Heart left ventricle (tissue), 16 donors: ENCODE results near the gene ADCY7. TPM values are rescaled to one million over a fixed set of nuclear protein-coding genes. Genes with fewer than 3 reads are reported as not detected.

Experiments
- ATAC-seq, 4 donors: fragments of 200-7000 bp; cut with Tn5 transposase; one replicate each; pipeline ENCODE4 v1.9.1; 2020 to 2022; ENCODE audit warnings: moderate library complexity in 4 of 4, mild to moderate bottlenecking in 3 of 4, moderate number of reproducible peaks in 1 of 4
- DNase-seq, 5 donors: peaks; one replicate each; pipeline ENCODE4 v3.0.0-alpha.2; 2020
- H3K27ac ChIP-seq, 12 donors: fragments of 200-600 bp; sonication (generic) in 4 of 12; one replicate each; pipeline versions ENCODE4 v1.5.0 to v1.8.0; 2016 to 2022; ENCODE audit warnings: mild to moderate bottlenecking in 2 of 12
- H3K27me3 ChIP-seq, 9 donors: fragments of 200-600 bp; sonication (generic) in 2 of 9; one replicate each; pipeline versions ENCODE4 v1.5.1 to v1.8.0; 2016 to 2022; ENCODE audit warnings: mild to moderate bottlenecking in 3 of 9
- H3K36me3 ChIP-seq, 9 donors: fragments of 200-600 bp; sonication (generic) in 2 of 9; one replicate each; pipeline versions ENCODE4 v1.5.0 to v1.8.0; 2018 to 2022; ENCODE audit warnings: mild to moderate bottlenecking in 2 of 9
- H3K4me1 ChIP-seq, 12 donors: fragments of 200-600 bp; sonication (generic) in 4 of 12; one replicate each; pipeline versions ENCODE4 v1.5.0 to v1.8.0; 2016 to 2022; ENCODE audit warnings: mild to moderate bottlenecking in 3 of 12
- H3K4me3 ChIP-seq, 12 donors: fragments of 200-600 bp; sonication (generic) in 4 of 12; one replicate each; pipeline versions ENCODE4 v1.5.0 to v1.8.0; 2017 to 2022; ENCODE audit warnings: mild to moderate bottlenecking in 9 of 12, moderate library complexity in 4 of 12
- H3K9me3 ChIP-seq, 12 donors: fragments of 200-600 bp; sonication (generic) in 4 of 12; one replicate each; pipeline versions ENCODE4 v1.5.0 to v1.8.0; 2016 to 2022; ENCODE audit warnings: mild to moderate bottlenecking in 1 of 12
- CTCF ChIP-seq, 12 donors: fragments of 200-600 bp; sonication (generic) in 4 of 12; IDR thresholded peaks; one replicate each; pipeline versions ENCODE4 v1.5.0 to v1.8.0; 2018 to 2022; ENCODE audit warnings: antibody characterized with exemption in 12 of 12, mild to moderate bottlenecking in 5 of 12
- POLR2A ChIP-seq, 2 donors: fragments of 450-650 bp; IDR thresholded peaks; one replicate each; pipeline ENCODE4 v1.6.1; 2017; ENCODE audit warnings: antibody characterized with exemption in 2 of 2, mild to moderate bottlenecking in 2 of 2, moderate library complexity in 2 of 2
- WGBS, 4 donors: extraction: QIAGEN DNeasy Blood & Tissue Kit in 2 of 4; methylation state at CpG; one replicate each; pipeline versions ENCODE4 v1.1.5 to v1.1.7; 2013 to 2018; 5-methylcytosine and 5-hydroxymethylcytosine counted together
- intact Hi-C, 10 donors: fragments of 100-400 bp; cut with DNase I; formaldehyde crosslinking; loops; one replicate each; pipeline versions ENCODE4 v1.11.1 to v1.14.2; 2022
- polyA plus RNA-seq, 2 donors: library from polyadenylated mRNA; stranded (reverse); fragments of 200-250 nt; gene quantifications; one replicate each; pipeline ENCODE4 v1.2.3, GENCODE V29; 2013
- total RNA-seq, 9 donors: library from RNA; depleted of rRNA in 2 of 9; stranded (reverse); fragments of >200 nt in 2 of 9; fragmentation: NEBNext Ultra II Directional in 3 of 9; extraction: Animal tissue kit (Norgen Biotek cat#: 25700) in 3 of 9; gene quantifications; one replicate each; pipeline versions ENCODE4 v1.1.0 to v1.2.4, GENCODE V29; 2016 to 2023
- donor health status: ischemic (EF 13 %, LVEDD 7.1; RV severe dilation, severe dysfunction).
- donor health status: healthy with polysubstance abuse.
- donor health status: DM: no; HTN: yes; CAD: no.
- donor health status: DM: no; HTN: no; CAD: no.
- donor health status: ischemic (EF 25% LVEDD 6.9; RV normal size, moderate dysfunction).
- donor health status: ischemic (EF 25% LVEDD 5.7; RV mildly dilated, moderate dysfunction).
- donor health status: healthy.
- donor health status: DM: yes; HTN: yes; CAD: no.
- donor health status: ischemic (EF 35%, LVEDD 5.7; RV mildly dilated, moderate dysfunction).
- donor health status: nonischemic (EF 11% LVEDD 7.7; RV severe dilation, severe dysfunction).
- donor health status: DM: yes; HTN: yes; CAD: no.
- donor health status: PGD.
- donor health status: ischemic (EF 29% LVEDD 5.4; RV normal size, mild dysfunction).
- donor health status: nonischemic (EF 23%, LVEDD 6.1; RV moderate dilation, normal function).

The ADCY7 gene
- total and polyA plus RNA-seq, 11 donors = 3.2 to 46.7 (median 5.3) TPM

- no peaks in the 10 kb centered on the region for H3K27me3 ChIP-seq
- DNase-seq (peak in 1 of 5 donors; percentile 9), ATAC-seq (no peak)
- peaks cover 0 to 82% (median 1%) of the 10 kb centered on the region in 12 donors for H3K4me1 ChIP-seq
- peak overlapping the region in 2 of 12 donors; percentile 60 to 67 for H3K4me3 ChIP-seq
- 86 to 97% (median 90%) methylated on average over 5 of the region's 5 CpGs for WGBS, 4 donors
- no peaks in the 10 kb centered on the region for H3K36me3 ChIP-seq
- TF ChIP-seq POLR2A (IDR thresholded peaks at IDR 0.05) (no peak), CTCF (IDR thresholded peaks at IDR 0.05) (no peak)
- H3K9me3 ChIP-seq = no peaks in the 10 kb centered on the region
- peak overlapping the region in 1 of 12 donors; percentile 90 for H3K27ac ChIP-seq
- intact Hi-C loops = loop anchor here in 1 of 10 donors (10.0 kb wide), 1 partner anchor 46 kb away; no protein-coding TSS in a partner anchor
Observed at GRCh38 chr16:50268352-50268751, 2.0 kb downstream of the ADCY7 start.

GRCh38 chr16:50269061-50269705 lies 2.8 kb downstream of the ADCY7 start:
- TF ChIP-seq CTCF (IDR thresholded peaks at IDR 0.05) (no peak), POLR2A (IDR thresholded peaks at IDR 0.05) (no peak)
- Histone ChIP-seq H3K36me3 (no peaks in the 10 kb centered on the region), H3K4me1 (peaks cover 0 to 87% (median 1%) of the 10 kb centered on the region in 12 donors), H3K27me3 (no peaks in the 10 kb centered on the region), H3K9me3 (no peaks in the 10 kb centered on the region), H3K4me3 (no peak overlapping the region), H3K27ac (no peak overlapping the region)
- intact Hi-C loops = loop anchor here in 1 of 10 donors (10.0 kb wide), 1 partner anchor 46 kb away; no protein-coding TSS in a partner anchor
- 89 to 97% (median 96%) methylated on average over 8 to 13 of the region's 13 CpGs for WGBS, 4 donors
- DNase-seq (peak in 2 of 5 donors; percentile 17 to 38), ATAC-seq (no peak)

- H3K9me3 ChIP-seq = no peaks in the 10 kb centered on the region
- no peak overlapping the region for H3K27ac ChIP-seq
- no peak overlapping the region for H3K4me3 ChIP-seq
- intact Hi-C loops = loop anchor here in 1 of 10 donors (10.0 kb wide), 1 partner anchor 45 kb away; no protein-coding TSS in a partner anchor
- H3K36me3 ChIP-seq = no peaks in the 10 kb centered on the region
- no peak for ATAC-seq
- no peak for TF ChIP-seq CTCF (IDR thresholded peaks at IDR 0.05)
- TF ChIP-seq POLR2A (IDR thresholded peaks at IDR 0.05) = no peak
- peaks cover 0 to 91% (median 1%) of the 10 kb centered on the region in 12 donors for H3K4me1 ChIP-seq
- 82 to 93% (median 85%) methylated on average over 12 of the region's 12 CpGs for WGBS, 4 donors
- H3K27me3 ChIP-seq = no peaks in the 10 kb centered on the region
- DNase-seq = peak in 2 of 5 donors; percentile 11 to 40
Observed at GRCh38 chr16:50269769-50270509, 3.6 kb downstream of the ADCY7 start.

- peaks cover 0 to 91% (median 1%) of the 10 kb centered on the region in 12 donors for H3K4me1 ChIP-seq
- H3K4me3 ChIP-seq = no peak overlapping the region
- no peak for ATAC-seq
- intact Hi-C loops = no loop called here
- 91 to 99% (median 95%) methylated on average over 9 to 13 of the region's 13 CpGs for WGBS, 4 donors
- H3K27me3 ChIP-seq = no peaks in the 10 kb centered on the region
- no peak overlapping the region for H3K27ac ChIP-seq
- H3K9me3 ChIP-seq = no peaks in the 10 kb centered on the region
- no peaks in the 10 kb centered on the region for H3K36me3 ChIP-seq
- TF ChIP-seq CTCF (IDR thresholded peaks at IDR 0.05) (no peak), POLR2A (IDR thresholded peaks at IDR 0.05) (no peak)
- DNase-seq = peak in 3 of 5 donors; percentile 15 to 24 (median 23)
Observed at GRCh38 chr16:50270510-50271147, 4.3 kb downstream of the ADCY7 start.
